HepG2 (cell line): ENCODE results near the gene PTCD3. TPM values are rescaled to one million over a fixed set of nuclear protein-coding genes. Genes with fewer than 3 reads are reported as not detected.

Experiments
- ATAC-seq: fragments of 200-7000 bp; cut with Tn5 transposase; 3 replicates; pipeline ENCODE4 v1.9.1; 2020; ENCODE audit warnings: mild to moderate bottlenecking, moderate library complexity
- BruUV-seq: library from RNA; stranded (reverse); fragments of 400-500 nt; replicated peaks from 2 replicates; lab custom pipeline; 2021; lab: Mats Ljungman, UMichigan
- CTCF ChIA-PET: fragments of 300-600 bp; formaldehyde crosslinking; extraction: SDS; loops from one replicate; lab custom pipeline; 2021; ENCODE audit warnings: low total read pairs, inconsistent platforms, low intra/inter-chr PET ratio; lab: Yijun Ruan, JAX
- POLR2A ChIA-PET: fragments of 350-600 bp; sonication (Branson Sonifier 250); formaldehyde crosslinking; loops from one replicate; lab custom pipeline; 2020; ENCODE audit warnings: antibody characterized with exemption, inconsistent platforms; lab: Yijun Ruan, JAX
- DNase-seq: peaks from one replicate; pipeline ENCODE4 v3.0.0-alpha.2; 2015; ENCODE audit warnings: low spot score
- FAIRE-seq: peaks from 3 replicates; lab custom pipeline; 2011; peaks lifted over from hg19 to GRCh38; lab: Jason Lieb, UNC
- H2AFZ ChIP-seq: one replicate; pipeline ENCODE4 v1.6.1; 2011; ENCODE audit warnings: low read length, inconsistent platforms
- H3K27ac ChIP-seq: fragments of 300-600 bp; 3 replicates; pipeline ENCODE4 v1.8.0; 2011; ENCODE audit warnings: mixed run types, mild to moderate bottlenecking, mixed read lengths, low read length, inconsistent platforms; ENCODE audit not compliant: insufficient read depth; ENCODE audit errors: extremely low read length
- H3K27me3 ChIP-seq, 2 experiments: fragments of 200-600 bp in 1 of 2; 2 replicates in 1 of 2; 3 replicates in 1 of 2; pipeline versions ENCODE4 v1.6.0 to v1.8.0; 2011; ENCODE audit warnings: low read length in 2 of 2, mild to moderate bottlenecking in 2 of 2, moderate library complexity in 2 of 2, inconsistent platforms in 1 of 2; ENCODE audit not compliant: insufficient read depth in 2 of 2, control insufficient read depth in 1 of 2
- H3K36me3 ChIP-seq, 2 experiments: fragments of 200-600 bp in 1 of 2; replicated peaks in 1 of 2; 2 replicates in 1 of 2; 3 replicates in 1 of 2; pipeline versions ENCODE4 v1.5.1 to v1.8.0; 2011; ENCODE audit warnings: low read length in 2 of 2, inconsistent platforms in 1 of 2; ENCODE audit not compliant: insufficient read depth in 2 of 2, control insufficient read depth in 1 of 2
- H3K4me1 ChIP-seq: 2 replicates; pipeline ENCODE4 v1.5.1; 2012; ENCODE audit warnings: low read length, inconsistent platforms; ENCODE audit not compliant: insufficient read depth
- H3K4me2 ChIP-seq: 2 replicates; pipeline ENCODE4 v1.6.0; 2011; ENCODE audit warnings: low read depth, low read length, inconsistent platforms
- H3K4me3 ChIP-seq, 3 experiments: fragments of 200-600 bp in 1 of 3; sonication (generic), shearing (Covaris generic) in 1 of 3; replicated peaks in 1 of 3; 2 replicates each; pipeline ENCODE4 v1.5.1; 2011 to 2016; ENCODE audit warnings: low read length in 3 of 3, inconsistent platforms in 2 of 3, low read depth in 2 of 3, mild to moderate bottlenecking in 2 of 3, control low read depth in 1 of 3, mixed read lengths in 1 of 3; ENCODE audit not compliant: insufficient read depth in 1 of 3
- H3K79me2 ChIP-seq: one replicate; pipeline ENCODE4 v1.6.1; 2011; ENCODE audit warnings: low read length, inconsistent platforms; ENCODE audit not compliant: insufficient read depth
- H3K9ac ChIP-seq: 2 replicates; pipeline ENCODE4 v1.6.0; 2011; ENCODE audit warnings: mild to moderate bottlenecking, low read depth, low read length, inconsistent platforms; ENCODE audit not compliant: insufficient read depth
- H3K9me3 ChIP-seq: 2 replicates; pipeline ENCODE4 v1.5.1; 2012; ENCODE audit warnings: mild to moderate bottlenecking, low read length
- H4K20me1 ChIP-seq: 2 replicates; pipeline ENCODE4 v1.6.0; 2011; ENCODE audit warnings: inconsistent platforms, mild to moderate bottlenecking, low read length, moderate library complexity; ENCODE audit not compliant: insufficient read depth
- CREBL2 ChIP-seq: sonication (generic); formaldehyde crosslinking; IDR thresholded peaks from 2 replicates; pipeline ENCODE4 v1.8.1; 2023; ENCODE audit warnings: missing genetic modification reagents, mild to moderate bottlenecking, borderline replicate concordance
- GABPA ChIP-seq, 2 experiments: IDR thresholded peaks; 2 replicates each; pipeline ENCODE4 v1.6.1; 2011 to 2016; ENCODE audit warnings: low read depth in 2 of 2, low read length in 1 of 2, missing biosample characterization in 1 of 2, missing genetic modification characterization in 1 of 2
- KLF6 ChIP-seq: IDR thresholded peaks from 2 replicates; pipeline ENCODE4 v1.8.0; 2016; ENCODE audit warnings: missing biosample characterization, missing genetic modification reagents
- MEIS2 ChIP-seq: sonication (generic); formaldehyde crosslinking; IDR thresholded peaks from 2 replicates; pipeline ENCODE4 v1.9.0; 2021; ENCODE audit warnings: mild to moderate bottlenecking, missing genetic modification reagents
- NFE2 ChIP-seq: sonication (generic); formaldehyde crosslinking; IDR thresholded peaks from 2 replicates; pipeline ENCODE4 v1.4.0; 2020; ENCODE audit warnings: missing genetic modification reagents
- RNF219 ChIP-seq: sonication (generic); formaldehyde crosslinking; IDR thresholded peaks from 2 replicates; pipeline ENCODE4 v1.5.0; 2020; ENCODE audit warnings: mild to moderate bottlenecking, missing genetic modification reagents
- ZC3H13 ChIP-seq: sonication (generic); formaldehyde crosslinking; IDR thresholded peaks from 2 replicates; pipeline ENCODE4 v1.8.1; 2023; ENCODE audit warnings: mild to moderate bottlenecking, missing genetic modification reagents, moderate library complexity
- ZFP82 ChIP-seq: sonication (generic); formaldehyde crosslinking; IDR thresholded peaks from 2 replicates; pipeline ENCODE4 v1.5.1; 2020; ENCODE audit warnings: mild to moderate bottlenecking, missing genetic modification reagents, borderline replicate concordance
- ZMAT3 ChIP-seq: sonication (generic); formaldehyde crosslinking; conservative IDR thresholded peaks from 2 replicates; pipeline ENCODE4 v1.7.0; 2021; ENCODE audit warnings: missing genetic modification reagents
- ZNF572 ChIP-seq: sonication (generic); formaldehyde crosslinking; IDR thresholded peaks from 2 replicates; pipeline ENCODE4 v1.5.1; 2020; ENCODE audit warnings: mild to moderate bottlenecking, missing genetic modification reagents
- ZNF577 ChIP-seq: sonication (generic); formaldehyde crosslinking; IDR thresholded peaks from 2 replicates; pipeline ENCODE4 v1.4.0; 2020; ENCODE audit warnings: mild to moderate bottlenecking, low read depth, missing genetic modification reagents, borderline replicate concordance
- ZNF740 ChIP-seq: sonication (generic); formaldehyde crosslinking; IDR thresholded peaks from 2 replicates; pipeline ENCODE4 v1.4.0; 2020; ENCODE audit warnings: missing genetic modification reagents
- ZNF879 ChIP-seq: sonication (generic); formaldehyde crosslinking; IDR thresholded peaks from 2 replicates; pipeline ENCODE4 v1.8.1; 2023; ENCODE audit warnings: missing genetic modification reagents
- whole genome bisulfite sequencing: methylation state at CpG from one replicate; pipeline ENCODE4 v1.1.6; 2017; ENCODE audit warnings: low lambda C conversion rate; 5-methylcytosine and 5-hydroxymethylcytosine counted together
- in situ Hi-C: cut with HindIII; loops from 2 replicates; pipeline ENCODE4 v1.10.0; 2017; ENCODE audit warnings: low pct_unique_long_range_greater_than_20kb; ENCODE audit not compliant: extremely low pct_ligation_motif_present
- intact Hi-C: fragments of 100-400 bp; cut with micrococcal nuclease; formaldehyde crosslinking; loops from one replicate; pipeline ENCODE4 v1.10.0; 2022; ENCODE audit not compliant: unreplicated experiment
- polyA plus RNA-seq, 8 experiments: library from polyadenylated mRNA; depleted of rRNA in 3 of 8; stranded (reverse) in 7 of 8; unstranded in 1 of 8; fragments of >200 nt; fragmentation: Illumina TruSeq in 4 of 8; extraction: Trizol in 4 of 8; gene quantifications; 2 replicates each; pipeline versions ENCODE4 v1.2.1 to v1.2.3, GENCODE V29; 2011 to 2016; ENCODE audit warnings: low read depth in 4 of 8, missing spikeins in 1 of 8, mixed read lengths in 1 of 8; ENCODE audit not compliant: insufficient read depth in 1 of 8
- total RNA-seq, 5 experiments: library from RNA; depleted of rRNA; stranded (reverse); fragments of >200 nt; fragmentation: Illumina TruSeq; extraction: Trizol; gene quantifications; 2 replicates each; pipeline ENCODE4 v1.2.3, GENCODE V29; 2016; ENCODE audit warnings: low read depth in 1 of 5

Gene PTCD3
- total and polyA plus RNA-seq, 2 of the 13 experiments (the other 11 are each of a cell fraction or from before 2014, with no cell fraction given), result 124 to 309 TPM

GRCh38 chr2:86074256-86074655 lies 31.8 kb upstream of the PTCD3 start:
- Histone ChIP-seq H3K9me3 (no peaks in the 10 kb centered on the region), H3K27me3 (no peaks in the 10 kb centered on the region), H3K4me3 (no peak overlapping the region), H3K27ac (no peak overlapping the region), H3K4me2 (no peak overlapping the region), H3K4me1 (no peaks in the 10 kb centered on the region), H3K36me3 (peaks cover 52 to 95% of the 10 kb centered on the region in 2 experiments), H3K9ac (no peak overlapping the region), H4K20me1 (no peaks in the 10 kb centered on the region), H2AFZ (no peak overlapping the region), H3K79me2 (no peaks in the 10 kb centered on the region)
- intact Hi-C loops (no loop called here), in situ Hi-C loops (loop anchor here (10.0 kb wide), 1 partner anchor 339 kb away; no protein-coding TSS in a partner anchor)
- 89% methylated on average over 3 of the region's 3 CpGs for WGBS
- POLR2A ChIA-PET, result no interaction called here
- no peak for TF ChIP-seq ZMAT3 (CRISPR knock-in tag)
- TF ChIP-seq ZC3H13 (CRISPR knock-in tag), result no peak
- no peak for TF ChIP-seq GABPA (IDR thresholded peaks at IDR 0.05; ENCODE audit: low read depth, low read length)
- no peak for TF ChIP-seq GABPA (CRISPR knock-in tag; IDR thresholded peaks at IDR 0.05; ENCODE audit: low read depth)
- TF ChIP-seq ZNF577 (CRISPR knock-in tag), result no peak
- no peak for TF ChIP-seq ZNF879 (CRISPR knock-in tag)
- no peak for TF ChIP-seq KLF6 (CRISPR knock-in tag)
- TF ChIP-seq MEIS2 (CRISPR knock-in tag), result no peak
- no peak for TF ChIP-seq ZNF740
- TF ChIP-seq NFE2 (CRISPR knock-in tag), result no peak
- TF ChIP-seq RNF219 (CRISPR knock-in tag), result no peak
- TF ChIP-seq CREBL2 (CRISPR knock-in tag), result no peak
- TF ChIP-seq ZFP82 (CRISPR knock-in tag), result no peak
- TF ChIP-seq ZNF572 (CRISPR knock-in tag), result no peak
- FAIRE-seq (no peak), ATAC-seq (no peak), DNase-seq (no peak)
- CTCF ChIA-PET, result no interaction called here
- no TSS peak for BruUV-seq
